Osteoblast (primary cell): ENCODE measurements around the gene RNF151. TPM values are rescaled to one million over a fixed set of nuclear protein-coding genes. Genes with fewer than 3 reads are reported as not detected.

ENCODE experiments used
- DNase-seq: peaks from one replicate; pipeline ENCODE4 v3.0.0; 2011; ENCODE audit warnings: low spot score, mixed read lengths; ENCODE audit not compliant: insufficient read length; ENCODE audit errors: missing footprints
- H2AFZ ChIP-seq: 2 replicates; pipeline ENCODE4 v1.6.0; 2011; ENCODE audit warnings: mild to moderate bottlenecking, low read length
- H3K27ac ChIP-seq: 2 replicates; pipeline ENCODE4 v1.5.1; 2011; ENCODE audit warnings: mild to moderate bottlenecking, low read depth, low read length, moderate library complexity
- H3K27me3 ChIP-seq: 2 replicates; pipeline ENCODE4 v1.6.0; 2012; ENCODE audit warnings: mild to moderate bottlenecking, control low read depth, inconsistent platforms, low read length, moderate library complexity; ENCODE audit not compliant: insufficient read depth
- H3K36me3 ChIP-seq: 2 replicates; pipeline ENCODE4 v1.5.1; 2011; ENCODE audit warnings: mild to moderate bottlenecking, low read length, control low read depth, moderate library complexity; ENCODE audit not compliant: insufficient read depth
- H3K4me1 ChIP-seq: 2 replicates; pipeline ENCODE4 v1.5.1; 2011; ENCODE audit warnings: mild to moderate bottlenecking, low read length, control low read depth, moderate library complexity; ENCODE audit not compliant: insufficient read depth
- H3K4me2 ChIP-seq: 2 replicates; pipeline ENCODE4 v1.6.0; 2011; ENCODE audit warnings: mild to moderate bottlenecking, low read length; ENCODE audit not compliant: insufficient read depth
- H3K4me3 ChIP-seq: fragments of 200-600 bp; sonication (generic); 3 replicates; pipeline ENCODE4 v1.5.1; 2012; ENCODE audit warnings: mild to moderate bottlenecking, low read length, inconsistent platforms; ENCODE audit not compliant: insufficient read depth
- H3K79me2 ChIP-seq: 2 replicates; pipeline ENCODE4 v1.6.0; 2012; ENCODE audit warnings: mild to moderate bottlenecking, low read length, control low read depth, inconsistent platforms; ENCODE audit not compliant: insufficient read depth
- H3K9me3 ChIP-seq: 2 replicates; pipeline ENCODE4 v1.5.1; 2011; ENCODE audit warnings: low read depth, low read length, control low read depth
- H4K20me1 ChIP-seq: 2 replicates; pipeline ENCODE4 v1.6.0; 2012; ENCODE audit warnings: mild to moderate bottlenecking, low read length, control low read depth; ENCODE audit not compliant: insufficient read depth
- CTCF ChIP-seq: IDR thresholded peaks from 2 replicates; pipeline ENCODE4 v1.5.1; 2011; ENCODE audit warnings: mild to moderate bottlenecking, low read depth, low read length, moderate library complexity; ENCODE audit errors: extremely low read depth
- total RNA-seq: library from RNA; depleted of rRNA; stranded (reverse); fragments of >200 nt; gene quantifications from 2 replicates; pipeline ENCODE4 v1.2.3, GENCODE V29; 2012

RNF151 gene
- total RNA-seq, 1 donor = 0.36 TPM

- Histone ChIP-seq H3K36me3 (peaks cover 11% of the 10 kb centered on the region), H3K4me3 (peak overlapping the region; percentile 85), H3K27ac (no peak overlapping the region), H4K20me1 (peaks cover 14% of the 10 kb centered on the region), H3K4me1 (peaks cover 10% of the 10 kb centered on the region), H3K79me2 (peaks cover 12% of the 10 kb centered on the region), H3K27me3 (peaks cover 48% of the 10 kb centered on the region), H3K4me2 (peak overlapping the region; percentile 95), H2AFZ (peak overlapping the region; percentile 62), H3K9me3 (no peaks in the 10 kb centered on the region)
- TF ChIP-seq CTCF = no peak
- DNase-seq = peak; percentile 93
These were observed 17.9 kb downstream of the RNF151 start for GRCh38 chr16:1984347-1985225.

- Histone ChIP-seq H3K36me3 (peaks cover 11% of the 10 kb centered on the region), H3K4me2 (peak overlapping the region; percentile 95), H3K4me3 (peak overlapping the region; percentile 85), H3K9me3 (no peaks in the 10 kb centered on the region), H3K4me1 (peaks cover 10% of the 10 kb centered on the region), H3K27me3 (peaks cover 43% of the 10 kb centered on the region), H3K79me2 (peaks cover 12% of the 10 kb centered on the region), H4K20me1 (peaks cover 9% of the 10 kb centered on the region), H2AFZ (no peak overlapping the region), H3K27ac (no peak overlapping the region)
- no peak for DNase-seq
- TF ChIP-seq CTCF = no peak
These were observed 19.0 kb downstream of the RNF151 start for GRCh38 chr16:1985466-1986150.

- Histone ChIP-seq H3K27ac (no peak overlapping the region), H3K36me3 (peaks cover 11% of the 10 kb centered on the region), H3K27me3 (peaks cover 39% of the 10 kb centered on the region), H3K79me2 (peaks cover 12% of the 10 kb centered on the region), H4K20me1 (peaks cover 5% of the 10 kb centered on the region), H2AFZ (no peak overlapping the region), H3K4me3 (no peak overlapping the region), H3K9me3 (no peaks in the 10 kb centered on the region), H3K4me1 (peaks cover 10% of the 10 kb centered on the region), H3K4me2 (no peak overlapping the region)
- no peak for TF ChIP-seq CTCF
- no peak for DNase-seq
These were observed 20.5 kb downstream of the RNF151 start for GRCh38 chr16:1987198-1987597.
